Spleen (tissue), 11 donors: ENCODE data around the gene SLC35F6. TPM values are rescaled to one million over a fixed set of nuclear protein-coding genes. Genes with fewer than 3 reads are reported as not detected.
A peak's percentile ranks its signal among the peaks of the same experiment; 100 is the strongest.
"Not testable (repeated sequence)": the region's sequence is repeated elsewhere in the genome, so short reads cannot be mapped to it uniquely, and the experiment has no call there.

Experiments
- DNase-seq: peaks from one replicate; pipeline ENCODE4 v3.0.0-alpha.2; 2020
- H3K27ac ChIP-seq, 8 donors: fragments of 200-600 bp; sonication (generic) in 7 of 8; 1 replicate in 4 of 8; 2 replicates in 4 of 8; pipeline versions ENCODE4 v1.5.0 to v1.8.0; 2016 to 2021; ENCODE audit warnings: inconsistent platforms in 4 of 8, mild to moderate bottlenecking in 4 of 8, moderate library complexity in 1 of 8
- H3K27me3 ChIP-seq, 7 donors: fragments of 200-600 bp; sonication (generic) in 6 of 7; replicated peaks in 1 of 7; 1 replicate in 4 of 7; 2 replicates in 3 of 7; pipeline versions ENCODE4 v1.5.0 to v1.8.0; 2016 to 2021; ENCODE audit warnings: inconsistent platforms in 3 of 7, mild to moderate bottlenecking in 1 of 7
- H3K36me3 ChIP-seq, 6 donors: fragments of 200-600 bp; sonication (generic) in 5 of 6; 1 replicate in 4 of 6; 2 replicates in 2 of 6; pipeline versions ENCODE4 v1.5.0 to v1.8.0; 2016 to 2021; ENCODE audit warnings: inconsistent platforms in 2 of 6
- H3K4me1 ChIP-seq, 6 donors: fragments of 200-600 bp; sonication (generic) in 5 of 6; 1 replicate in 3 of 6; 2 replicates in 3 of 6; pipeline versions ENCODE4 v1.5.0 to v1.8.0; 2016 to 2021; ENCODE audit warnings: inconsistent platforms in 3 of 6
- H3K4me3 ChIP-seq, 8 donors: fragments of 200-600 bp; sonication (generic) in 7 of 8; 1 replicate in 4 of 8; 2 replicates in 4 of 8; pipeline versions ENCODE4 v1.5.0 to v1.8.0; 2016 to 2021; ENCODE audit warnings: inconsistent platforms in 4 of 8, mild to moderate bottlenecking in 4 of 8, moderate library complexity in 2 of 8
- H3K9me3 ChIP-seq, 8 donors: fragments of 200-600 bp; sonication (generic) in 7 of 8; 1 replicate in 4 of 8; 2 replicates in 4 of 8; pipeline versions ENCODE4 v1.5.0 to v1.8.0; 2016 to 2021; ENCODE audit warnings: inconsistent platforms in 4 of 8
- POLR2A ChIP-seq, 3 donors: fragments of 450-650 bp; IDR thresholded peaks; one replicate each; pipeline ENCODE4 v1.5.1; 2017; ENCODE audit warnings: antibody characterized with exemption in 3 of 3, mild to moderate bottlenecking in 1 of 3
- POLR2AphosphoS5 ChIP-seq, 3 donors: sonication (generic); formaldehyde crosslinking; IDR thresholded peaks; one replicate each; pipeline ENCODE4 v1.5.1; 2017; ENCODE audit warnings: antibody characterized with exemption in 3 of 3
- WGBS, 5 donors: extraction: QIAGEN DNeasy Blood & Tissue Kit in 3 of 5; methylation state at CpG; one replicate each; pipeline versions ENCODE4 v1.1.5 to v1.1.7; 2013 to 2018; 5-methylcytosine and 5-hydroxymethylcytosine counted together
- intact Hi-C: fragments of 100-400 bp; cut with DNase I; formaldehyde crosslinking; loops from one replicate; pipeline ENCODE4 v1.15.0; 2023; ENCODE audit warnings: low total_unique reads
- polyA plus RNA-seq, 3 donors: library from polyadenylated mRNA; stranded (reverse); fragments of 200-250 nt; gene quantifications; one replicate each; pipeline ENCODE4 v1.2.1, GENCODE V29; 2013
- total RNA-seq, 7 donors: library from RNA; depleted of rRNA in 3 of 7; stranded (reverse); fragments of >200 nt in 3 of 7; fragmentation: NEBNext Ultra II Directional in 4 of 7; extraction: Animal tissue kit (Norgen Biotek cat#: 25700) in 4 of 7; gene quantifications; one replicate each; pipeline versions ENCODE4 v1.1.0 to v1.2.1, GENCODE V29; 2016 to 2021
- TF ChIP-seq, protein P1 (sequence below), 11 experiments: fragments of 200-600 bp in 7 of 11; fragments of 450-650 bp in 4 of 11; sonication (generic) in 4 of 11; IDR thresholded peaks in 8 of 11; conservative IDR thresholded peaks in 3 of 11; 1 replicate in 7 of 11; 2 replicates in 4 of 11; pipeline versions ENCODE4 v1.4.0 to v1.8.0; 2016 to 2021; ENCODE audit warnings: antibody characterized with exemption in 11 of 11, inconsistent platforms in 4 of 11, mild to moderate bottlenecking in 1 of 11
- donor health status: healthy with polysubstance abuse.
- donor health status: DM: no; HTN: no; CAD: no; lungs with moderate emphysema.
- donor health status: DM: no; HTN: no; CAD: no.
- donor health status: Bipolar disorder and iron deficiency.
- donor health status: healthy.
- donor health status: DM: no; HTN: no; CAD: no.
- donor health status: DM: yes; HTN: yes; CAD: no.

SLC35F6 gene
- total and polyA plus RNA-seq, 10 donors: 5.3 to 50.2 (median 30.1) TPM

- DNase-seq: peak; percentile 59
- H3K27me3 ChIP-seq: no peaks in the 10 kb centered on the region
- H3K27ac ChIP-seq: peak overlapping the region in 4 of 8 donors; percentile 8 to 74 (median 68)
- peaks cover 3 to 33% (median 18%) of the 10 kb centered on the region in 6 donors for H3K4me1 ChIP-seq
- peak overlapping the region; percentile 76 to 97 (median 90) for H3K4me3 ChIP-seq
- peaks cover 0 to 9% (median 0%) of the 10 kb centered on the region in 8 donors for H3K9me3 ChIP-seq
- TF ChIP-seq, protein P1, sequence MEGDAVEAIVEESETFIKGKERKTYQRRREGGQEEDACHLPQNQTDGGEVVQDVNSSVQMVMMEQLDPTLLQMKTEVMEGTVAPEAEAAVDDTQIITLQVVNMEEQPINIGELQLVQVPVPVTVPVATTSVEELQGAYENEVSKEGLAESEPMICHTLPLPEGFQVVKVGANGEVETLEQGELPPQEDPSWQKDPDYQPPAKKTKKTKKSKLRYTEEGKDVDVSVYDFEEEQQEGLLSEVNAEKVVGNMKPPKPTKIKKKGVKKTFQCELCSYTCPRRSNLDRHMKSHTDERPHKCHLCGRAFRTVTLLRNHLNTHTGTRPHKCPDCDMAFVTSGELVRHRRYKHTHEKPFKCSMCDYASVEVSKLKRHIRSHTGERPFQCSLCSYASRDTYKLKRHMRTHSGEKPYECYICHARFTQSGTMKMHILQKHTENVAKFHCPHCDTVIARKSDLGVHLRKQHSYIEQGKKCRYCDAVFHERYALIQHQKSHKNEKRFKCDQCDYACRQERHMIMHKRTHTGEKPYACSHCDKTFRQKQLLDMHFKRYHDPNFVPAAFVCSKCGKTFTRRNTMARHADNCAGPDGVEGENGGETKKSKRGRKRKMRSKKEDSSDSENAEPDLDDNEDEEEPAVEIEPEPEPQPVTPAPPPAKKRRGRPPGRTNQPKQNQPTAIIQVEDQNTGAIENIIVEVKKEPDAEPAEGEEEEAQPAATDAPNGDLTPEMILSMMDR (IDR thresholded peaks at IDR 0.05 in 8 of 11, conservative IDR thresholded peaks at IDR 0.05 in 3 of 11): no peak
- H3K36me3 ChIP-seq: peaks cover 0 to 6% (median 0%) of the 10 kb centered on the region in 6 donors
- WGBS, 5 donors: 4 to 7% (median 5%) methylated on average over 44 to 55 of the region's 55 CpGs
- intact Hi-C loops: no loop called here
Observed at GRCh38 chr2:26786207-26787028, 22.3 kb downstream of the SLC35F6 start.

DNA sequence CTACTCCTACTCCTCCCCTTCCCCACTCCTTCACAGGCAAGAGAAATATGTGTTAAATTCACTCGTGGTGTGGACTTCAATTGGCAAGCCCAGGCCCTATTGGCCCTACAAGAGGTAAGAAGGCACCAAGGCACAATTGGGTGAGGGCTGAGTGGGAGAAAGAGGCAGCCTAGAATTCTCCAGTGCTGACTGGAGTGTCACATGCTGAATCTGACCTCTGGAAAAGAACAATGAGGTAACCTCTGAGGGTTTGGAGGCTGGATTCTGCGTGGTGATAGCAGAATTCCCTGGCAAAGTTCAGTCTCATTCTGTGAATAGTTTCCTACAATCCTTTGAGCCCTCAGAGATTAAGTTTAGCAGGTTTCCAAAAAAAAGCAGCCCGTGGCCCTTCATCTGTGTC, 28.6 kb downstream of the SLC35F6 start:
- H3K36me3 ChIP-seq: peaks cover 0 to 36% (median 0%) of the 10 kb centered on the region in 6 donors
- TF ChIP-seq, protein P1 (IDR thresholded peaks at IDR 0.05 in 8 of 11, conservative IDR thresholded peaks at IDR 0.05 in 3 of 11): no peak
- TF ChIP-seq POLR2A (IDR thresholded peaks at IDR 0.05): no peak
- no peak for TF ChIP-seq POLR2AphosphoS5 (IDR thresholded peaks at IDR 0.05)
- DNase-seq: no peak

GRCh38 chr2:26793518-26793917, 29.4 kb downstream of the SLC35F6 start:
- Histone ChIP-seq H3K36me3 (peaks cover 0 to 39% (median 0%) of the 10 kb centered on the region in 6 donors), H3K27ac (no peak overlapping the region), H3K9me3 (peaks cover 0 to 12% (median 0%) of the 10 kb centered on the region in 8 donors), H3K4me3 (no peak overlapping the region), H3K4me1 (no peaks in the 10 kb centered on the region), H3K27me3 (no peaks in the 10 kb centered on the region)
- no peak for DNase-seq
- no peak for TF ChIP-seq POLR2A (IDR thresholded peaks at IDR 0.05)
- TF ChIP-seq POLR2AphosphoS5 (IDR thresholded peaks at IDR 0.05): no peak
- TF ChIP-seq, protein P1 (IDR thresholded peaks at IDR 0.05 in 8 of 11, conservative IDR thresholded peaks at IDR 0.05 in 3 of 11): no peak
- intact Hi-C loops: no loop called here
- WGBS, 5 donors: 89 to 96% (median 96%) methylated on average over 3 of the region's 3 CpGs

More for the DNA sequence above, 28.6 kb downstream of the SLC35F6 start:
- WGBS, 5 donors: 81 to 96% (median 90%) methylated on average over 3 of the region's 3 CpGs
- Histone ChIP-seq H3K27me3 (no peaks in the 10 kb centered on the region), H3K4me3 (no peak overlapping the region), H3K9me3 (peaks cover 0 to 12% (median 0%) of the 10 kb centered on the region in 8 donors), H3K4me1 (peaks cover 0 to 6% (median 0%) of the 10 kb centered on the region in 6 donors), H3K27ac (no peak overlapping the region)
- intact Hi-C loops: no loop called here

- H3K4me1 ChIP-seq, H3K27me3 ChIP-seq, H3K4me3 ChIP-seq, intact Hi-C loops, DNase-seq, H3K27ac ChIP-seq: not testable (repeated sequence)
- H3K9me3 ChIP-seq: peaks cover 0 to 12% (median 0%) of the 10 kb centered on the region in 8 donors
- H3K36me3 ChIP-seq: peaks cover 0 to 39% (median 0%) of the 10 kb centered on the region in 6 donors
- 92 to 99% (median 96%) methylated on average over 15 to 17 of the region's 17 CpGs for whole genome bisulfite sequencing, 5 donors
Observed at GRCh38 chr2:26795135-26795534, 31.1 kb downstream of the SLC35F6 start.
